Keratinocyte (primary cell): ENCODE results near the gene CCDC71L. TPM values are rescaled to one million over a fixed set of nuclear protein-coding genes. Genes with fewer than 3 reads are reported as not detected.

Experiments used
- DNase-seq: peaks from one replicate; pipeline ENCODE4 v3.0.0-alpha.2; 2011; ENCODE audit warnings: low read depth, missing footprints, low spot score
- FAIRE-seq: peaks from 2 replicates; lab custom pipeline; 2011; peaks lifted over from hg19 to GRCh38; lab: Jason Lieb, UNC
- H2AFZ ChIP-seq: 2 replicates; pipeline ENCODE4 v1.6.0; 2012; ENCODE audit warnings: low read length, control low read depth, inconsistent platforms; ENCODE audit not compliant: control insufficient read depth
- H3K27ac ChIP-seq: 2 replicates; pipeline ENCODE4 v1.5.1; 2011; ENCODE audit warnings: low read length; ENCODE audit not compliant: control insufficient read depth, insufficient read depth
- H3K27me3 ChIP-seq: 3 replicates; pipeline ENCODE4 v1.6.0; 2011; ENCODE audit warnings: low read length; ENCODE audit not compliant: control insufficient read depth, insufficient read depth; ENCODE audit errors: extremely low read depth
- H3K36me3 ChIP-seq, 2 experiments: 2 replicates in 1 of 2; 3 replicates in 1 of 2; pipeline ENCODE4 v1.5.1; 2011; ENCODE audit warnings: low read length in 2 of 2, mild to moderate bottlenecking in 1 of 2; ENCODE audit not compliant: control insufficient read depth in 2 of 2, insufficient read depth in 2 of 2; ENCODE audit errors: extremely low read depth in 1 of 2
- H3K4me1 ChIP-seq: 3 replicates; pipeline ENCODE4 v1.5.1; 2011; ENCODE audit warnings: low read length; ENCODE audit not compliant: control insufficient read depth, insufficient read depth; ENCODE audit errors: extremely low read depth
- H3K4me2 ChIP-seq: 3 replicates; pipeline ENCODE4 v1.6.0; 2011; ENCODE audit warnings: low read depth, low read length; ENCODE audit not compliant: control insufficient read depth, insufficient read depth; ENCODE audit errors: extremely low read depth
- H3K4me3 ChIP-seq, 3 experiments: fragments of 200-600 bp in 1 of 3; sonication (generic) in 1 of 3; 2 replicates in 2 of 3; 3 replicates in 1 of 3; pipeline ENCODE4 v1.5.1; 2011 to 2016; ENCODE audit warnings: low read length in 3 of 3, mild to moderate bottlenecking in 3 of 3, control low read depth in 2 of 3, inconsistent platforms in 1 of 3, low read depth in 1 of 3, mixed read lengths in 1 of 3, mixed run types in 1 of 3, moderate library complexity in 1 of 3; ENCODE audit not compliant: control insufficient read depth in 2 of 3, insufficient read depth in 2 of 3; ENCODE audit errors: extremely low read depth in 1 of 3
- H3K79me2 ChIP-seq: 2 replicates; pipeline ENCODE4 v1.6.0; 2012; ENCODE audit warnings: low read length; ENCODE audit not compliant: control insufficient read depth, insufficient read depth
- H3K9ac ChIP-seq: 3 replicates; pipeline ENCODE4 v1.6.0; 2011; ENCODE audit warnings: low read length; ENCODE audit not compliant: control insufficient read depth, insufficient read depth; ENCODE audit errors: extremely low read depth
- H3K9me1 ChIP-seq: 3 replicates; pipeline ENCODE4 v1.6.0; 2011; ENCODE audit warnings: low read length; ENCODE audit not compliant: control insufficient read depth, insufficient read depth; ENCODE audit errors: extremely low read depth
- H3K9me3 ChIP-seq: 2 replicates; pipeline ENCODE4 v1.5.1; 2012; ENCODE audit warnings: low read depth, low read length; ENCODE audit not compliant: control insufficient read depth
- H4K20me1 ChIP-seq: 3 replicates; pipeline ENCODE4 v1.6.0; 2011; ENCODE audit warnings: low read length; ENCODE audit not compliant: control insufficient read depth, insufficient read depth; ENCODE audit errors: extremely low read depth
- EZH2 ChIP-seq: IDR thresholded peaks from one replicate; pipeline ENCODE4 v1.6.1; 2012; ENCODE audit warnings: inconsistent platforms, mild to moderate bottlenecking, low read length, moderate library complexity
- dilution Hi-C: fragments of 300-500 bp; cut with MboI; formaldehyde crosslinking; loops from one replicate; pipeline ENCODE4 v1.7.0; 2020; ENCODE audit warnings: low sequenced_read_pairs; ENCODE audit not compliant: extremely low pct_ligation_motif_present
- polyA plus RNA-seq, 5 experiments: library from polyadenylated mRNA; depleted of rRNA in 3 of 5; stranded (reverse) in 3 of 5; stranded (forward) in 1 of 5; unstranded in 1 of 5; fragments of >200 nt; gene quantifications; 1 replicate in 1 of 5; 2 replicates in 3 of 5; 3 replicates in 1 of 5; pipeline versions ENCODE4 v1.2.1 to v1.2.3, GENCODE V29; 2011 to 2012; ENCODE audit warnings: missing spikeins in 2 of 5, low read depth in 1 of 5, low replicate concordance in 1 of 5
- TF ChIP-seq, protein P1 (sequence below), 3 experiments: IDR thresholded peaks in 1 of 3; conservative IDR thresholded peaks in 1 of 3; optimal IDR thresholded peaks in 1 of 3; 2 replicates in 2 of 3; 3 replicates in 1 of 3; pipeline versions ENCODE3 to v1.5.1; 2011; ENCODE audit warnings: low read length in 3 of 3, mild to moderate bottlenecking in 3 of 3, moderate library complexity in 2 of 3, control low read depth in 1 of 3, inconsistent platforms in 1 of 3; ENCODE audit not compliant: insufficient read depth in 2 of 3; ENCODE audit errors: extremely low read depth in 1 of 3

The CCDC71L gene
- polyA plus RNA-seq, 1 donor (not counting 4 experiments of a cell fraction or from before 2014, with no cell fraction given) = 10.6 TPM

GRCh38 chr7:106655703-106656498 lies 5.1 kb downstream of the CCDC71L start:
- Histone ChIP-seq H3K79me2 (peaks cover 9% of the 10 kb centered on the region), H3K9me3 (no peaks in the 10 kb centered on the region), H3K4me2 (no peak overlapping the region), H2AFZ (no peak overlapping the region), H3K4me1 (peaks cover 8% of the 10 kb centered on the region), H3K27me3 (peaks cover 2% of the 10 kb centered on the region), H3K9ac (no peak overlapping the region), H3K27ac (no peak overlapping the region), H3K9me1 (no peaks in the 10 kb centered on the region), H3K36me3 (no peaks in the 10 kb centered on the region), H3K4me3 (no peak overlapping the region), H4K20me1 (no peaks in the 10 kb centered on the region)
- FAIRE-seq = no peak
- TF ChIP-seq EZH2 = no peak
- TF ChIP-seq, protein P1, sequence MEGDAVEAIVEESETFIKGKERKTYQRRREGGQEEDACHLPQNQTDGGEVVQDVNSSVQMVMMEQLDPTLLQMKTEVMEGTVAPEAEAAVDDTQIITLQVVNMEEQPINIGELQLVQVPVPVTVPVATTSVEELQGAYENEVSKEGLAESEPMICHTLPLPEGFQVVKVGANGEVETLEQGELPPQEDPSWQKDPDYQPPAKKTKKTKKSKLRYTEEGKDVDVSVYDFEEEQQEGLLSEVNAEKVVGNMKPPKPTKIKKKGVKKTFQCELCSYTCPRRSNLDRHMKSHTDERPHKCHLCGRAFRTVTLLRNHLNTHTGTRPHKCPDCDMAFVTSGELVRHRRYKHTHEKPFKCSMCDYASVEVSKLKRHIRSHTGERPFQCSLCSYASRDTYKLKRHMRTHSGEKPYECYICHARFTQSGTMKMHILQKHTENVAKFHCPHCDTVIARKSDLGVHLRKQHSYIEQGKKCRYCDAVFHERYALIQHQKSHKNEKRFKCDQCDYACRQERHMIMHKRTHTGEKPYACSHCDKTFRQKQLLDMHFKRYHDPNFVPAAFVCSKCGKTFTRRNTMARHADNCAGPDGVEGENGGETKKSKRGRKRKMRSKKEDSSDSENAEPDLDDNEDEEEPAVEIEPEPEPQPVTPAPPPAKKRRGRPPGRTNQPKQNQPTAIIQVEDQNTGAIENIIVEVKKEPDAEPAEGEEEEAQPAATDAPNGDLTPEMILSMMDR (optimal IDR thresholded peaks at IDR 0.05 in 1 of 3, IDR thresholded peaks at IDR 0.05 in 1 of 3, conservative IDR thresholded peaks at IDR 0.05 in 1 of 3; ENCODE audit: extremely low read depth in 1 of 3, insufficient read depth in 2 of 3, low read length in 3 of 3) = no peak
- dilution Hi-C loops = no loop called here
- DNase-seq = no peak

DNA sequence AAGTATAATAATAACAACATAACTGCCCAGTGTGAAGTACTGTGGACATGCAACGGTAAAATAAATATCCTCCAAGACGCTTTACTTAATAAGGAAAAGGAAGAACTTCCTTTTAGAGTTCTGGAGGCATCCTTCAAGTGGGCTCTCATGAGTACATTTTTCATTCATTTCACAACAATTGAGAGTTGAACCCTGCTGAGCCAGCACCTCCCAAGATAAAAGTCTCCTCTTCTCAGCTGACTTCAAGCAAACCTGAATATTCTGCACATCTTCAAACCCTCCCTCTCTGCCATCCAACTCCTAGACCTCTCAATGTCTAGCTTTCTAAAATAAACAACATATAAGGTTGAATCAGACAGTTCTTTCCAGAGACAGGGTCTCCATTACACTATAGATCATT lies 7.5 kb downstream of the CCDC71L start:
- Histone ChIP-seq H3K4me1 (peaks cover 1% of the 10 kb centered on the region), H3K4me3 (no peak overlapping the region), H3K27ac (no peak overlapping the region), H3K9ac (no peak overlapping the region), H3K9me3 (no peaks in the 10 kb centered on the region), H3K79me2 (peaks cover under 1% of the 10 kb centered on the region), H2AFZ (no peak overlapping the region), H3K36me3 (no peaks in the 10 kb centered on the region), H4K20me1 (no peaks in the 10 kb centered on the region), H3K4me2 (no peak overlapping the region), H3K9me1 (no peaks in the 10 kb centered on the region), H3K27me3 (peaks cover 2% of the 10 kb centered on the region)
- TF ChIP-seq, protein P1 (optimal IDR thresholded peaks at IDR 0.05 in 1 of 3, IDR thresholded peaks at IDR 0.05 in 1 of 3, conservative IDR thresholded peaks at IDR 0.05 in 1 of 3; ENCODE audit: extremely low read depth in 1 of 3, insufficient read depth in 2 of 3, low read length in 3 of 3) = no peak
- TF ChIP-seq EZH2 = no peak
- DNase-seq (no peak), FAIRE-seq (no peak)
- dilution Hi-C loops = no loop called here
